Endothelial cell of umbilical vein (primary cell): ENCODE results near the gene FUT9.

Source experiments
- EZH2 ChIP-seq: IDR thresholded peaks from 2 replicates; pipeline ENCODE4 v1.6.1; 2012; ENCODE audit warnings: borderline replicate concordance, low read depth, mild to moderate bottlenecking, moderate library complexity, low read length, inconsistent platforms; ENCODE audit not compliant: severe bottlenecking
- FOS ChIP-seq: IDR thresholded peaks from 2 replicates; pipeline ENCODE4 v1.6.1; 2011; ENCODE audit warnings: mild to moderate bottlenecking, low read length, moderate library complexity, borderline replicate concordance; ENCODE audit not compliant: insufficient read depth
- GATA2 ChIP-seq: IDR thresholded peaks from 2 replicates; pipeline ENCODE4 v1.7.0; 2011; ENCODE audit warnings: low read depth, mild to moderate bottlenecking, moderate library complexity, mixed read lengths, low read length; ENCODE audit not compliant: insufficient read length, insufficient read depth
- JUN ChIP-seq: IDR thresholded peaks from 2 replicates; pipeline ENCODE4 v1.6.1; 2011; ENCODE audit warnings: borderline replicate concordance, low read depth; ENCODE audit not compliant: insufficient read length, insufficient read depth
- MYC ChIP-seq: IDR thresholded peaks from one replicate; pipeline ENCODE4 v1.6.1; 2011; ENCODE audit warnings: mild to moderate bottlenecking, low read depth, low read length
- POLR2A ChIP-seq: IDR thresholded peaks from 2 replicates; pipeline ENCODE4 v1.6.1; 2012; ENCODE audit warnings: low read depth, mild to moderate bottlenecking, control low read depth, low read length
- POLR2AphosphoS5 ChIP-seq: IDR thresholded peaks from 2 replicates; pipeline ENCODE4 v1.6.1; 2012; ENCODE audit warnings: low read depth, mild to moderate bottlenecking, control low read depth, low read length, moderate library complexity; ENCODE audit not compliant: insufficient read depth
- TF ChIP-seq, protein P1 (sequence below), 2 donors: IDR thresholded peaks; 1 replicate in 1 of 2; 2 replicates in 1 of 2; pipeline ENCODE4 v1.5.1; 2011; ENCODE audit warnings: low read length in 2 of 2, mild to moderate bottlenecking in 2 of 2, moderate library complexity in 2 of 2, control low read depth in 1 of 2, inconsistent platforms in 1 of 2, low read depth in 1 of 2; ENCODE audit not compliant: insufficient read depth in 1 of 2; ENCODE audit errors: extremely low read depth in 1 of 2
- TF ChIP-seq, protein P2 (sequence below): IDR thresholded peaks from 2 replicates; pipeline ENCODE4 v1.6.1; 2011; ENCODE audit not compliant: insufficient read depth, insufficient read length

DNA sequence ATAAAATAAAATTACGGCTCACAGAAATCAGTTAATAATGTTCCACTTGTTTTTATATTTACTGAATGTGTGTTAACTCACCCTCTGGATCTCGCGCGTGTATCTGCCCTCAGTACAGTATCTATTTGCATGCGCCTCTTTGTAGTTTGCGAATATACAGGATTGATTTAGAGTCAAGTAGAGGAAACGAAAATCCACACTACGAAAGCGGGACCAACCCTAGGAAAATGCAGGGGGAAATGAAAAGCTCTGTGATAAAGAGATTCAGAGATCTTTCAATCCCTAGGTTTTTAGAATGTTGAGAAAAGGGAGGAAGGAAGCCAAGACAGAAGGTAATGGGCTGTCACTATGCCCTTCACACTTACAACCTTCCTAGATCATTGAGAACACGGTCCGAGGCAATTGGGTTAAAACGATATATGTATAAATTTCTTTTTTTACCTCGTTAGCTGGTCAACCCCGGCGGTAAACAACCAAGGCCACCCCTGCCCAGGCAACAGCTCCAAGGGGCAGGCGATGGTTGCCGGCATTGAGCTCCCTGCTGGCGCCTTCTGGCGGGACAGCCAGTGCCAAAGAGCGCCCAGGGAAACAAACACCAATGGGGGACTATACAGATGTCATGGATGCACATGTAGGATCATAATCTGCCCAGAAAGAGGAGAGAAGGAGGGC, 792 bp upstream of the FUT9 start:
- TF ChIP-seq, protein P1, sequence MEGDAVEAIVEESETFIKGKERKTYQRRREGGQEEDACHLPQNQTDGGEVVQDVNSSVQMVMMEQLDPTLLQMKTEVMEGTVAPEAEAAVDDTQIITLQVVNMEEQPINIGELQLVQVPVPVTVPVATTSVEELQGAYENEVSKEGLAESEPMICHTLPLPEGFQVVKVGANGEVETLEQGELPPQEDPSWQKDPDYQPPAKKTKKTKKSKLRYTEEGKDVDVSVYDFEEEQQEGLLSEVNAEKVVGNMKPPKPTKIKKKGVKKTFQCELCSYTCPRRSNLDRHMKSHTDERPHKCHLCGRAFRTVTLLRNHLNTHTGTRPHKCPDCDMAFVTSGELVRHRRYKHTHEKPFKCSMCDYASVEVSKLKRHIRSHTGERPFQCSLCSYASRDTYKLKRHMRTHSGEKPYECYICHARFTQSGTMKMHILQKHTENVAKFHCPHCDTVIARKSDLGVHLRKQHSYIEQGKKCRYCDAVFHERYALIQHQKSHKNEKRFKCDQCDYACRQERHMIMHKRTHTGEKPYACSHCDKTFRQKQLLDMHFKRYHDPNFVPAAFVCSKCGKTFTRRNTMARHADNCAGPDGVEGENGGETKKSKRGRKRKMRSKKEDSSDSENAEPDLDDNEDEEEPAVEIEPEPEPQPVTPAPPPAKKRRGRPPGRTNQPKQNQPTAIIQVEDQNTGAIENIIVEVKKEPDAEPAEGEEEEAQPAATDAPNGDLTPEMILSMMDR (IDR thresholded peaks at IDR 0.05; ENCODE audit: extremely low read depth in 1 of 2, insufficient read depth in 1 of 2, low read depth in 1 of 2, low read length in 2 of 2): no peak
- no peak for TF ChIP-seq GATA2
- TF ChIP-seq POLR2A: no peak
- no peak for TF ChIP-seq MYC
- no peak for TF ChIP-seq POLR2AphosphoS5
- TF ChIP-seq EZH2: no peak
- TF ChIP-seq, protein P2, sequence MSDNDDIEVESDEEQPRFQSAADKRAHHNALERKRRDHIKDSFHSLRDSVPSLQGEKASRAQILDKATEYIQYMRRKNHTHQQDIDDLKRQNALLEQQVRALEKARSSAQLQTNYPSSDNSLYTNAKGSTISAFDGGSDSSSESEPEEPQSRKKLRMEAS: no peak
- no peak for TF ChIP-seq JUN
- no peak for TF ChIP-seq FOS
